K562 (cell line): Measurements from ENCODE around the gene DUS1L. TPM values are rescaled to one million over a fixed set of nuclear protein-coding genes. Genes with fewer than 3 reads are reported as not detected.

Experiments used
- ARID2 ChIP-seq: fragments of 450-650 bp; IDR thresholded peaks from 2 replicates; pipeline ENCODE4 v1.6.1; 2017; ENCODE audit warnings: antibody characterized with exemption, mild to moderate bottlenecking
- BRD4 ChIP-seq: fragments of 200-600 bp; sonication (generic); IDR thresholded peaks from 2 replicates; pipeline ENCODE4 v1.6.1; 2017; ENCODE audit warnings: inconsistent platforms
- CEBPG ChIP-seq, 3 experiments: fragments of 200-800 bp in 1 of 3; sonication (Bioruptor generic) in 1 of 3; sonication (generic) in 1 of 3; formaldehyde crosslinking in 1 of 3; IDR thresholded peaks in 2 of 3; conservative IDR thresholded peaks in 1 of 3; 2 replicates each; pipeline versions ENCODE4 v1.6.1 to v1.8.0; 2016 to 2022; ENCODE audit warnings: missing compliant biosample characterization in 2 of 3, missing genetic modification characterization in 2 of 3, mild to moderate bottlenecking in 1 of 3, missing genetic modification reagents in 1 of 3
- CLOCK ChIP-seq: fragments of 250-450 bp; sonication (Bioruptor Pico); IDR thresholded peaks from 2 replicates; pipeline ENCODE4 v1.4.0; 2020; ENCODE audit warnings: mild to moderate bottlenecking, moderate library complexity, borderline replicate concordance
- FOSL1 ChIP-seq: fragments of 200-800 bp; sonication (Bioruptor generic); conservative IDR thresholded peaks from 2 replicates; pipeline ENCODE4 v1.6.1; 2016; ENCODE audit warnings: missing genetic modification characterization, missing compliant biosample characterization
- GABPA ChIP-seq: fragments of 200-800 bp; sonication (Bioruptor generic); conservative IDR thresholded peaks from 2 replicates; pipeline ENCODE4 v1.6.1; 2016; ENCODE audit warnings: low read depth, missing genetic modification characterization, missing compliant biosample characterization
- GMEB1 ChIP-seq: fragments of 250-450 bp; sonication (Bioruptor Pico); IDR thresholded peaks from 2 replicates; pipeline ENCODE4 v1.4.0; 2020; ENCODE audit warnings: mild to moderate bottlenecking
- NELFE ChIP-seq: IDR thresholded peaks from 2 replicates; pipeline ENCODE4 v1.6.1; 2011; ENCODE audit warnings: mild to moderate bottlenecking; ENCODE audit not compliant: insufficient read depth, insufficient read length
- PHB ChIP-seq: fragments of 250-450 bp; sonication (Bioruptor Pico); IDR thresholded peaks from 2 replicates; pipeline ENCODE4 v1.5.0; 2021
- RBFOX2 ChIP-seq: fragments of 200-400 bp; formaldehyde crosslinking; IDR thresholded peaks from 2 replicates; pipeline ENCODE4 v1.6.1; 2017; ENCODE audit warnings: low read depth, mild to moderate bottlenecking, low read length, moderate library complexity
- RFX5 ChIP-seq: IDR thresholded peaks from 2 replicates; pipeline ENCODE4 v1.6.1; 2011; ENCODE audit warnings: low read depth, mild to moderate bottlenecking, improper control_type of control experiment, low read length
- SFPQ ChIP-seq: fragments of 200-400 bp; formaldehyde crosslinking; IDR thresholded peaks from 2 replicates; pipeline ENCODE4 v1.6.1; 2017; ENCODE audit warnings: mild to moderate bottlenecking, low read depth, low read length, moderate library complexity
- SP1 ChIP-seq: sonication (generic); formaldehyde crosslinking; IDR thresholded peaks from 2 replicates; pipeline ENCODE4 v1.8.1; 2022; ENCODE audit warnings: mild to moderate bottlenecking, missing genetic modification reagents
- TAF9B ChIP-seq: fragments of 450-650 bp; IDR thresholded peaks from 2 replicates; pipeline ENCODE4 v1.6.1; 2018; ENCODE audit warnings: mild to moderate bottlenecking; ENCODE audit not compliant: partially characterized antibody
- TOE1 ChIP-seq, 2 experiments: fragments of 450-650 bp in 1 of 2; sonication (generic) in 1 of 2; formaldehyde crosslinking in 1 of 2; IDR thresholded peaks; 2 replicates each; pipeline versions ENCODE4 v1.7.1 to v1.8.0; 2016 to 2022; ENCODE audit warnings: borderline replicate concordance in 2 of 2, mild to moderate bottlenecking in 2 of 2, antibody characterized with exemption in 1 of 2, inconsistent platforms in 1 of 2, low read depth in 1 of 2, missing genetic modification reagents in 1 of 2, moderate library complexity in 1 of 2
- TRIM28 ChIP-seq: fragments of 450-650 bp; IDR thresholded peaks from 2 replicates; pipeline ENCODE4 v1.6.1; 2017
- USF1 ChIP-seq: sonication (generic); formaldehyde crosslinking; IDR thresholded peaks from 2 replicates; pipeline ENCODE4 v1.9.0; 2022; ENCODE audit warnings: mild to moderate bottlenecking, missing genetic modification reagents
- WHSC1 ChIP-seq: IDR thresholded peaks from one replicate; pipeline ENCODE4 v1.6.1; 2012; ENCODE audit warnings: low read length, control low read depth, inconsistent platforms
- ZBTB26 ChIP-seq: fragments of 450-650 bp; formaldehyde crosslinking; IDR thresholded peaks from 2 replicates; pipeline ENCODE4 v1.4.0; 2022; ENCODE audit warnings: missing genetic modification characterization
- ZC3H4 ChIP-seq: sonication (generic); formaldehyde crosslinking; IDR thresholded peaks from 2 replicates; pipeline ENCODE4 v1.9.0; 2021; ENCODE audit warnings: missing genetic modification reagents, borderline replicate concordance
- ZNF507 ChIP-seq: conservative IDR thresholded peaks from 2 replicates; pipeline ENCODE4 v1.6.1; 2017; ENCODE audit warnings: missing genetic modification characterization, missing compliant biosample characterization
- polyA plus RNA-seq, 8 experiments: library from polyadenylated mRNA; depleted of rRNA in 4 of 8; stranded (reverse) in 5 of 8; unstranded in 3 of 8; fragments of >200 nt; fragmentation: Nextera tagmentation in 2 of 8; fragmentation: Illumina TruSeq in 1 of 8; extraction: Ambion mirVana in 2 of 8; extraction: Trizol in 1 of 8; gene quantifications; 2 replicates each; pipeline versions ENCODE4 v1.2.1 to v1.2.3, GENCODE V29; 2011 to 2014; ENCODE audit warnings: inconsistent platforms in 1 of 8, missing spikeins in 1 of 8
- total RNA-seq, 7 experiments: library from RNA; depleted of rRNA in 6 of 7; stranded (reverse); fragments of >200 nt in 6 of 7; fragmentation: Illumina TruSeq in 2 of 7; extraction: Trizol in 2 of 7; gene quantifications; 2 replicates each; pipeline versions ENCODE4 v1.2.1 to v1.2.3, GENCODE V29; 2011 to 2021; ENCODE audit warnings: low replicate concordance in 1 of 7

DUS1L gene
- total and polyA plus RNA-seq, 9 of the 15 experiments (the other 6 are each of a cell fraction or from before 2014, with no cell fraction given): 7.8 to 210 (median 83.9) TPM

GRCh38 chr17:82097919-82098168 lies 32.2 kb upstream of the DUS1L start (continued):
- TF ChIP-seq SFPQ (no peak), CLOCK (CRISPR knock-in tag) (no peak), ZBTB26 (CRISPR knock-in tag) (no peak), TAF9B (no peak), CEBPG (CRISPR knock-in tag; IDR thresholded peaks at IDR 0.05) (no peak), CEBPG (tag; conservative IDR thresholded peaks at IDR 0.05 in 1 of 2, IDR thresholded peaks at IDR 0.05 in 1 of 2) (no peak), TRIM28 (no peak; the same call in 1 of the 2 replicates), GMEB1 (no peak), GABPA (tag) (no peak), RFX5 (no peak), ARID2 (no peak), FOSL1 (tag) (0 out of 2 replicates have a peak, but pooled peaks have one; percentile 3), USF1 (CRISPR knock-in tag) (no peak), WHSC1 (no peak), ZC3H4 (0 out of 2 replicates have a peak, but pooled peaks have one; percentile 10), BRD4 (no peak), ZNF507 (tag) (no peak), RBFOX2 (peak; percentile 81), SP1 (CRISPR knock-in tag) (no peak), NELFE (peak; percentile 63), PHB (CRISPR knock-in tag) (no peak), TOE1 (IDR thresholded peaks at IDR 0.05; ENCODE audit: borderline replicate concordance) (no peak), TOE1 (CRISPR knock-in tag; IDR thresholded peaks at IDR 0.05; ENCODE audit: borderline replicate concordance, low read depth) (0 out of 2 replicates have a peak, but pooled peaks have one; percentile 65)
